GM21367 (cell line): ENCODE measurements around the gene SYK.

ENCODE experiments used
- ATAC-seq: cut with Tn5 transposase; IDR thresholded peaks from one replicate; pipeline ENCODE4 v1.9.1; 2021; ENCODE audit not compliant: unreplicated experiment

Gene SYK

GRCh38 chr9:90901933-90902332 is 100.3 kb downstream of the SYK start:
- no peak for ATAC-seq

GRCh38 chr9:90903766-90904424 is 102.3 kb downstream of the SYK start:
- ATAC-seq, result no peak

GRCh38 chr9:90904706-90905478 is 103.3 kb downstream of the SYK start:
- no peak for ATAC-seq

- ATAC-seq, result no peak
Measured at GRCh38 chr9:90905822-90906221, 104.2 kb downstream of the SYK start.

DNA sequence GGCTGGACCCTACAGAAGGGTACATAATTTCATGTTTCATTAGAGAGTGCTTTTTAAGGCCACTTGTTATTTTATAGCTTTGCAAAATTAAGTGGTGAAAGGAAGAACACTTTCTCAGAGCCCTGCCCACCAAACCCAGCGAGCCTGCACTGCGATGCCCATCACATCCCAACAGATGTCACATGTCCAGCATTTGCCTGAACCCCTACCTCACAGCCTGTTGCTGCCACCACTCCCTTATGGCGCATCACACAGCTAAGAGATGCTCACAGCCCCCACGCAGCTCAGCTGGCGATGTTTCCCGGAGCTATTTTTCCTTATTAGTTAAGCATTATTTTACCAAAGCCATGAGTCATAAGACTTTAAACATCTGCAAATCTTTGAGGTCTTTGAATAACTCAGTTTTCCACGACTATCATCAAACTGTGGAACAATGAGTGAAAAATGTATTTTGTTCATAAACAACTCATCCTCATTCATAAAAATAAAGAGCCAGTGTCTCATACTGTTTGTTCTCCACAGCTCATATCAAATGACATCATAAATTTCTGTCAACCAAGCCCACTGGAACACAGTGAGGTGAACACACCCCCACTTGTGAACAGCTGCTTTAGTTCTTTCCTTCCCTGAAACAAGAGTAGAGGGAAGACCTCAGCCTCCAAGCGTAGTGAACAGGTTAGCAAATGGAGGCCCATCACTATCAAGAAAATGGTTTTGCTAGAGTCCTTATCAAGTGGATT is 104.9 kb downstream of the SYK start:
- no peak for ATAC-seq

DNA sequence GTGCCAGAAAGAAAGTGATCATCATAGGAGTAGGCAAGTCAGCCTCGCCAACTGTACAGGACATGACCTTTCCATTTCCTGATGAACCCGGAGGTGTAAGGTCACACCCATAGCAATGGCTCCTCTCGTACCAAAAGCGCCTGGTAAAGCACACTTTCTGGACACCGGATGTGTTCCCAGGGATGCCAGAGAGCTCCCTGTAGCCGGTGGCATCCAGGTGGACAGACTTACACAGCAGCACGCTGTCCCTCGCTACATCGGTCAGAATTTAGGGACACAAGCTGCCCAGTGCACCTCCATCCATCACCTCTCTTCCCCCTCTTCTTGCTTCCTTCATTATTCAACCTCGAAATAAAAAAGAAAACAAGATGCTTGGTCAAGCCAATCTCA is 105.4 kb downstream of the SYK start:
- ATAC-seq, result no peak

GRCh38 chr9:90907790-90908189 is 106.2 kb downstream of the SYK start:
- ATAC-seq, result no peak

GRCh38 chr9:90909225-90909624 is 107.6 kb downstream of the SYK start:
- no peak for ATAC-seq

DNA sequence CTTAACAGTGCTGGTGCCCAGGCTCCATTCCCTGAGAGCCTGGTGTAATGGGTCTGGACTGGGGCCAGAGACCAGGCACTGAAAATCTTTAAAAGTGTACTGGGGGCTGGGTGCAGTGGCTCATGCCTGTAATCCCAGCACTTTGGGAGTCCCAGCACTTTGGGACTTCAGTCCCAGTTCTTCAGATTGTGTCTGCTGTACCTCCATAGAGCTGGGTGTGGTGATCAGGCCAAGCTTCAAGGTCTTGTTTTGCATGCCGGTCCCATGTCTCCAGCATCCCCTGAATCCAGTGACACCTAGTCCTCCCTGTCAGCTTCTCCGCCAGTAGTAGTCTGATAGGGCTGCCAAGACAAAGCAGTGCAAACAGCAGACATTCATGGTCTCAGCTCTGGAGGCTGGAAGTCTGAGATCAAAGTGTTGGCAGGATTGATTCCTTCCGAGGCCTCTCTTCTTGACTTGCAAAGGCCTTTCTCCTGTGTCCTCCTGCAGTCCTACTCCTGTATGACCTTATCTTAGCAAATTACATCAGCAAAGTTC is 108.2 kb downstream of the SYK start:
- no peak for ATAC-seq

DNA sequence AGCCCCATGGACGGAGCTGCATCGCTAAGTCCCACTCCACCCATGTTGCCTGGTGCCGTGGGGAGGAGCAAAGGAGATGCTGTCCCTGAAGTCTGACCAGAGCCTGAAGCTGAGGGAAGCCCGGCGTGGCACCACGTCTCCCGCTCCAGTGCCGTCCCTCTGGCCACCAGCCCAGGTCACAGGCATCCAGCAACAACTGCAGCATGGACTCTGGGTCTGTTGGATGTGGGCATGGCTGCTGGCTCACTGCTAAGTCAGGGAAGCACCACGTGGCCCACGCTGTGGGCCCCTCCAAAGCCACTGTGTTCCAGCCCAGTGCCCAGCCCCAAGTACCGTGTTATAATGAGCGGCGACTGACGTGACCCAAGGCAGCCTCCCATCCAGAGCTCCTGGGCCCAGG is 112.6 kb downstream of the SYK start:
- ATAC-seq, result no peak

DNA sequence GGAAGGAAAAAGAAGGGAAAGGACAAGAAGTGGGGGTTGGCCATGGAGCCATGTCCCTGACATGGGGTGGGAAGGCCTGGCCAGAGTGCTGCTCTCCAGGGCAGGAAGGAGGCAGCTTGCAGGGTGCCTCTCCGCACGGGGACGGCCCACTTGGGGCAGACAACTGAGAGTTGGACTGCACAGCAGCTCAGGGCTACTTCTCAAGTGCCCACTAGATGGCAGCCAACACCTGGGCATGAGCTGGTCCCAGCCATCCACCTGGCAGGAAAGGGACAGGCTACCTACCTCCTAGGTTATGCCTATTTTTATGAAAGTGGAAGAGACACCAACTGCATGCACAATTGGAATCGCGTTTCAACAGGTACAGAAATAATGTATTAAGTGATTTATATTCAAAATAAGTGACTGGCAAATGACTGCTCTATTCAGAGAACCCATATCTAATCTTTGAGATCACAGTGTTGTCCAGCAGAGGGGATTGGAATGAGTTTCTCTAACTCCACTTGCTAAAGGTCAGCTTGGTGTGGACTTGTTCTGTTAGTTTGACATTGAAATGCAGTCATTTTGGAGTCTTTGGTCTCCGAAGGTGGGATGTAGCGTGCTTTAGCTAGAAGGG is 113.4 kb downstream of the SYK start:
- ATAC-seq, result peak; percentile 86

- ATAC-seq, result no peak
Measured at GRCh38 chr9:90915693-90916092, 114.1 kb downstream of the SYK start.

- no peak for ATAC-seq
Measured at GRCh38 chr9:90916147-90916734, 114.6 kb downstream of the SYK start.

GRCh38 chr9:90919883-90920282 is 118.3 kb downstream of the SYK start:
- no peak for ATAC-seq

GRCh38 chr9:90921104-90921503 is 119.5 kb downstream of the SYK start:
- no peak for ATAC-seq

DNA sequence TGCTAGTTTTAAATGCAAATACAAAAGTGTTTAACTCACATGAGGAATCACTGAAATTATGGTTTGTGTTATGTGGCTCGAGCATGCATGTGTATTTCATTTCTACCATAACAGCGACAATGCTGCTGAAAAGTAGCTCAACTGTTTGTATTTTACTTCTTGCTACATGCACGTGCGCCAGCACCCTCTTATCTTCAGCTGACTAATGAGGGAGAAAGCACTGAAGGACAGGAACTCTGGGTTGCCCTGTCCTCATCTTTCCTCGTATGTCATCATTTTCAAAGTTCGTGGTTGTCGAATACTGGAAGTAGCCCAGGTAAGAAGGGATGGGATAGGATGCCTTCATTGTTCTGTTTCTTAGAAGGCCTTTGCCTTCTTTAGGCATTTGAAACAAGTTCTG is 120.3 kb downstream of the SYK start:
- no peak for ATAC-seq

- no peak for ATAC-seq
Measured at GRCh38 chr9:90925581-90926257, 124.1 kb downstream of the SYK start.

GRCh38 chr9:90926936-90927335 is 125.3 kb downstream of the SYK start:
- ATAC-seq, result no peak

- ATAC-seq, result no peak
Measured at GRCh38 chr9:90927496-90927895, 125.9 kb downstream of the SYK start.

DNA sequence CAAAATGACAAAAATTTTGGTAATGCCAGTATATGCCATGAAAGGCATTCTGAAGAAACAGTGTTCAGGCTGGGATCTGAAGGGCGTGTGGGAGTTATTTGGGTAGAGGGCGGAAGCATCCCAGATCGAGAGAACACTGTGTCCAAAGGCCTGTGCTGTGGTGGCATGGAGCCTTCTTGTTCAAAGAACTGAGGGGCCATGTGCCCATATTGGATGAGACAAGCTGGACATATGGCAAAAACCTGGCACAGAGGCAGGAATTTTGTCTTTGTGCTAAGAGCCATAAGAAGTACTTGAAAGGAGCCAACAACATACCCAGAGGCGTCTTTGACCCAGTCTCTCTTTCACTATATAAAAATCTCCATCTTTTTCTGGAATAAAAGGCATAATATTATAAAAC is 128.0 kb downstream of the SYK start:
- ATAC-seq, result no peak
